Testis (tissue), 2 donors: ENCODE measurements around the gene TOGARAM1.

Source experiments
- CTCF ChIP-seq, 3 experiments: fragments of 450-650 bp in 2 of 3; fragments of 200-600 bp in 1 of 3; sonication (generic) in 1 of 3; IDR thresholded peaks; one replicate each; pipeline ENCODE4 v1.5.1; 2016 to 2019; ENCODE audit warnings: antibody characterized with exemption in 3 of 3, mild to moderate bottlenecking in 2 of 3, moderate library complexity in 1 of 3
- POLR2A ChIP-seq: fragments of 450-650 bp; IDR thresholded peaks from one replicate; pipeline ENCODE4 v1.6.1; 2017; ENCODE audit warnings: antibody characterized with exemption, mild to moderate bottlenecking, moderate library complexity

- TF ChIP-seq CTCF (IDR thresholded peaks at IDR 0.05) (no peak), POLR2A (no peak)
These were observed 104.0 kb downstream of the TOGARAM1 start for GRCh38 chr14:45065956-45066355.
